Astrocyte (in vitro differentiated cells and primary cell): ENCODE measurements around the gene CD34. TPM values are rescaled to one million over a fixed set of nuclear protein-coding genes. Genes with fewer than 3 reads are reported as not detected.

Source experiments
- DNase-seq: peaks from one replicate; pipeline ENCODE4 v3.0.0-alpha.2; 2010; ENCODE audit warnings: low read depth
- FAIRE-seq: peaks from 2 replicates; lab custom pipeline; 2011; peaks lifted over from hg19 to GRCh38; lab: Jason Lieb, UNC
- H2AFZ ChIP-seq: 2 replicates; pipeline ENCODE4 v1.6.0; 2012; ENCODE audit warnings: low read depth, low read length, inconsistent platforms
- H3K27ac ChIP-seq: 2 replicates; pipeline ENCODE4 v1.5.1; 2011; ENCODE audit warnings: low read depth, low read length, inconsistent platforms
- H3K27me3 ChIP-seq: 2 replicates; pipeline ENCODE4 v1.6.0; 2011; ENCODE audit warnings: low read length, inconsistent platforms; ENCODE audit not compliant: insufficient read depth
- H3K36me3 ChIP-seq: 2 replicates; pipeline ENCODE4 v1.5.1; 2011; ENCODE audit warnings: low read length, inconsistent platforms; ENCODE audit not compliant: insufficient read depth
- H3K4me1 ChIP-seq: 2 replicates; pipeline ENCODE4 v1.5.1; 2011; ENCODE audit warnings: low read length, inconsistent platforms; ENCODE audit not compliant: insufficient read depth
- H3K4me2 ChIP-seq: 2 replicates; pipeline ENCODE4 v1.6.0; 2012; ENCODE audit warnings: low read length, inconsistent platforms
- H3K4me3 ChIP-seq: 2 replicates; pipeline ENCODE4 v1.5.1; 2011; ENCODE audit warnings: low read depth, mild to moderate bottlenecking, low read length, inconsistent platforms; ENCODE audit not compliant: insufficient read depth
- H3K79me2 ChIP-seq: 2 replicates; pipeline ENCODE4 v1.6.0; 2012; ENCODE audit warnings: mild to moderate bottlenecking, low read length, inconsistent platforms; ENCODE audit not compliant: insufficient read depth
- H3K9ac ChIP-seq: 2 replicates; pipeline ENCODE4 v1.6.0; 2012; ENCODE audit warnings: mild to moderate bottlenecking, low read length, inconsistent platforms
- H3K9me3 ChIP-seq: 2 replicates; pipeline ENCODE4 v1.5.1; 2012; ENCODE audit warnings: low read depth, mild to moderate bottlenecking, low read length, inconsistent platforms; ENCODE audit not compliant: insufficient read depth
- H4K20me1 ChIP-seq: 2 replicates; pipeline ENCODE4 v1.6.0; 2012; ENCODE audit warnings: low read length, inconsistent platforms; ENCODE audit not compliant: insufficient read depth
- H3K27ac Mint-ChIP-seq: one replicate; pipeline ENCODE4 v1.8.0; 2021; ENCODE audit warnings: mild to moderate bottlenecking, mixed read lengths; ENCODE audit not compliant: unreplicated experiment
- H3K27me3 Mint-ChIP-seq: one replicate; pipeline ENCODE4 v1.8.0; 2021; ENCODE audit warnings: low read depth, mixed read lengths; ENCODE audit not compliant: unreplicated experiment
- H3K36me3 Mint-ChIP-seq: one replicate; pipeline ENCODE4 v1.8.0; 2021; ENCODE audit warnings: low read depth, mixed read lengths; ENCODE audit not compliant: unreplicated experiment
- H3K4me1 Mint-ChIP-seq: one replicate; pipeline ENCODE4 v1.8.0; 2021; ENCODE audit warnings: low read depth, mixed read lengths; ENCODE audit not compliant: unreplicated experiment
- H3K4me3 Mint-ChIP-seq: one replicate; pipeline ENCODE4 v1.8.0; 2021; ENCODE audit warnings: mild to moderate bottlenecking, moderate library complexity, mixed read lengths; ENCODE audit not compliant: unreplicated experiment
- H3K9me3 Mint-ChIP-seq: one replicate; pipeline ENCODE4 v1.8.0; 2021; ENCODE audit warnings: mild to moderate bottlenecking, mixed read lengths; ENCODE audit not compliant: unreplicated experiment
- EZH2 ChIP-seq: IDR thresholded peaks from 2 replicates; pipeline ENCODE4 v1.6.1; 2012; ENCODE audit warnings: mild to moderate bottlenecking, low read length, inconsistent platforms; ENCODE audit not compliant: insufficient read depth
- total RNA-seq: library from RNA; stranded (reverse); gene quantifications from 2 replicates; pipeline ENCODE4 v1.2.1, GENCODE V29; 2021
- TF ChIP-seq, protein P1 (sequence below): IDR thresholded peaks from 2 replicates; pipeline ENCODE4 v1.5.1; 2011; ENCODE audit warnings: low read depth, mild to moderate bottlenecking, inconsistent platforms, low read length, moderate library complexity; ENCODE audit not compliant: insufficient read depth

CD34 gene
- total RNA-seq, 1 donor from 2014 or later: 0.45 TPM

DNA sequence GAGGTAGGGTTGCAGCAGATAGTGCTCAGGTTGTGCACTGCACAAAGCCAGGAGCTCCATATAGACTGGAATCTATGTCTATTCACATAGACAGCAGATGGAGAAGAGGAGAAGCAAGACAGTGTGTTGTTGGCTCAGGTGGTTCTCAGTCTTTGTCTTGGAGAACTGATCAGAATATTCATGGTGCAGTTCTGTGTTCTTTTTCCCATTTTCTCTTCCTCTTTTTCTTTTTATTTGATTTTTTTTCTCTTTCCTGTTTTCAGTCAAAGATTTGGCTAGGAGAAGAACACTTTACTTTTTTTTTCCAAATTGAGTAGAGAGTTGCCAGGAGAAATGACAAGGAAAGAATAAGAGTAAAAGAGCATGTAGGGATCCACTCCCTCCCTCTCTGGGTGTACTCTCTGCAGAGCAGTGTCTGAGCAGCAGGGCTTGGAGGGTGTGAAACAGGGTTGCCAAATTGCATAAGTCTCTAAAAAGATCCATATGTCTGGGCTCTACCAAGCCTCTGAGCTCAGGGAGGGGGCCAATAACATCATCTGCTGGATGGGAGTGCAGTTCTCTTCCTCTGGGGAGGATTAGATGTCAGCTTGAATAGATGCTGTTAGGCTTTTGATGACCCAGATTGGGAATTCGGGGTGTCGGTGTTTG is 8.7 kb upstream of the CD34 start:
- Histone ChIP-seq H3K27me3 (peaks cover 5% of the 10 kb centered on the region), H3K9ac (no peak overlapping the region), H3K27ac (no peak overlapping the region), H3K79me2 (no peaks in the 10 kb centered on the region), H3K9me3 (no peaks in the 10 kb centered on the region), H3K4me2 (no peak overlapping the region), H3K4me3 (no peak overlapping the region), H4K20me1 (no peaks in the 10 kb centered on the region), H3K36me3 (no peaks in the 10 kb centered on the region), H2AFZ (no peak overlapping the region), H3K4me1 (no peaks in the 10 kb centered on the region)
- no peaks in the 10 kb centered on the region for H3K4me1 Mint-ChIP-seq
- FAIRE-seq: no peak
- H3K4me3 Mint-ChIP-seq: no peak overlapping the region
- TF ChIP-seq, protein P1, sequence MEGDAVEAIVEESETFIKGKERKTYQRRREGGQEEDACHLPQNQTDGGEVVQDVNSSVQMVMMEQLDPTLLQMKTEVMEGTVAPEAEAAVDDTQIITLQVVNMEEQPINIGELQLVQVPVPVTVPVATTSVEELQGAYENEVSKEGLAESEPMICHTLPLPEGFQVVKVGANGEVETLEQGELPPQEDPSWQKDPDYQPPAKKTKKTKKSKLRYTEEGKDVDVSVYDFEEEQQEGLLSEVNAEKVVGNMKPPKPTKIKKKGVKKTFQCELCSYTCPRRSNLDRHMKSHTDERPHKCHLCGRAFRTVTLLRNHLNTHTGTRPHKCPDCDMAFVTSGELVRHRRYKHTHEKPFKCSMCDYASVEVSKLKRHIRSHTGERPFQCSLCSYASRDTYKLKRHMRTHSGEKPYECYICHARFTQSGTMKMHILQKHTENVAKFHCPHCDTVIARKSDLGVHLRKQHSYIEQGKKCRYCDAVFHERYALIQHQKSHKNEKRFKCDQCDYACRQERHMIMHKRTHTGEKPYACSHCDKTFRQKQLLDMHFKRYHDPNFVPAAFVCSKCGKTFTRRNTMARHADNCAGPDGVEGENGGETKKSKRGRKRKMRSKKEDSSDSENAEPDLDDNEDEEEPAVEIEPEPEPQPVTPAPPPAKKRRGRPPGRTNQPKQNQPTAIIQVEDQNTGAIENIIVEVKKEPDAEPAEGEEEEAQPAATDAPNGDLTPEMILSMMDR: no peak
- TF ChIP-seq EZH2: no peak
- peaks cover 38% of the 10 kb centered on the region for H3K27me3 Mint-ChIP-seq
- H3K27ac Mint-ChIP-seq: no peak overlapping the region
- H3K36me3 Mint-ChIP-seq: no peaks in the 10 kb centered on the region
- H3K9me3 Mint-ChIP-seq: peaks cover 1% of the 10 kb centered on the region
- DNase-seq: no peak

DNA sequence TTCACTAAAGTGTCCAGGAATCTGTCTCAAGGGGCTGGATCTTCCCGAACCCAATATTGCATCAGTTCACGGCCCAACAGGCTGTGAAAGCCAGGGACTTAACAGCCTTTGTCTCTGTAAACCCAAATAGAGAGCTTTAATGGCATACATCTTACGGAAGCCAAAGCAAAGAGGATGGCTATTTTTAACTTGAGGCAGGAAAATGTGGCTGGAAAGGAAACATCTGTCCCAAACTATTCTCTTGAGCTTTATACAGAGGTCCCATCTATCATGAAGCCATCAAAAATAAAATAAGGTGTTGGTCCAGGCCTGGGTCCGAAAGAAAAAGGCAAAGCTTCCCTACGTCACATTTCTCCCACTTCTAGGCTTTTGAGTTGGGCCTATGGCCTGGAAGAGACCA is 7.7 kb upstream of the CD34 start:
- no peak for TF ChIP-seq EZH2
- TF ChIP-seq, protein P1: no peak
- Mint-ChIP-seq H3K27ac (no peak overlapping the region), H3K4me1 (no peaks in the 10 kb centered on the region), H3K4me3 (no peak overlapping the region), H3K9me3 (peaks cover 1% of the 10 kb centered on the region), H3K36me3 (no peaks in the 10 kb centered on the region), H3K27me3 (peaks cover 43% of the 10 kb centered on the region)
- Histone ChIP-seq H3K9me3 (no peaks in the 10 kb centered on the region), H3K36me3 (no peaks in the 10 kb centered on the region), H3K4me1 (no peaks in the 10 kb centered on the region), H4K20me1 (no peaks in the 10 kb centered on the region), H3K4me3 (no peak overlapping the region), H2AFZ (no peak overlapping the region), H3K27ac (no peak overlapping the region), H3K4me2 (no peak overlapping the region), H3K9ac (no peak overlapping the region), H3K79me2 (no peaks in the 10 kb centered on the region), H3K27me3 (peaks cover 5% of the 10 kb centered on the region)
- no peak for FAIRE-seq
- no peak for DNase-seq

- Histone ChIP-seq H3K9me3 (no peaks in the 10 kb centered on the region), H3K4me3 (no peak overlapping the region), H3K4me2 (no peak overlapping the region), H3K36me3 (no peaks in the 10 kb centered on the region), H3K27me3 (peaks cover 5% of the 10 kb centered on the region), H3K27ac (no peak overlapping the region), H2AFZ (no peak overlapping the region), H3K79me2 (no peaks in the 10 kb centered on the region), H3K4me1 (no peaks in the 10 kb centered on the region), H3K9ac (no peak overlapping the region), H4K20me1 (no peaks in the 10 kb centered on the region)
- Mint-ChIP-seq H3K9me3 (peaks cover 1% of the 10 kb centered on the region), H3K27me3 (peaks cover 44% of the 10 kb centered on the region), H3K36me3 (no peaks in the 10 kb centered on the region), H3K27ac (no peak overlapping the region), H3K4me1 (no peaks in the 10 kb centered on the region), H3K4me3 (no peak overlapping the region)
- DNase-seq (no peak), FAIRE-seq (no peak)
- no peak for TF ChIP-seq EZH2
- TF ChIP-seq, protein P1: no peak
Observed at GRCh38 chr1:207918011-207918410, 7.1 kb upstream of the CD34 start.
